T-cell (primary cell): ENCODE data around the gene LSM2. TPM values are rescaled to one million over a fixed set of nuclear protein-coding genes. Genes with fewer than 3 reads are reported as not detected.
"Not testable (repeated sequence)": the region's sequence is repeated elsewhere in the genome, so short reads cannot be mapped to it uniquely, and the experiment has no call there.

Source experiments
- ATAC-seq, 4 experiments: fragments of 200-7000 bp in 3 of 4; fragments of 150-1000 bp in 1 of 4; cut with Tn5 transposase; replicated peaks in 1 of 4; 1 replicate in 3 of 4; 2 replicates in 1 of 4; pipeline ENCODE4 v1.10.0; 2021; ENCODE audit warnings: moderate library complexity in 3 of 4, mild to moderate bottlenecking in 2 of 4, moderate number of reproducible peaks in 1 of 4
- CTCF ChIA-PET, 2 donors: fragments of 300-600 bp; sonication (Branson Sonifier 250); formaldehyde crosslinking; loops; one replicate each; lab custom pipeline; 2022; ENCODE audit warnings: antibody characterized with exemption in 2 of 2; lab: Charles Lee
- POLR2A ChIA-PET, 2 donors: fragments of 300-600 bp; sonication (Branson Sonifier 250); formaldehyde crosslinking; loops; one replicate each; lab custom pipeline; 2022; ENCODE audit warnings: antibody characterized with exemption in 2 of 2; lab: Charles Lee
- DNase-seq, 35 experiments: peaks; one replicate each; pipeline versions ENCODE4 v3.0.0 to v3.0.0-alpha.2; 2013 to 2023
- H3K27ac ChIP-seq: one replicate; pipeline ENCODE4 v1.5.1; 2013; ENCODE audit warnings: low read length
- H3K27me3 ChIP-seq, 2 experiments: replicated peaks in 1 of 2; 1 replicate in 1 of 2; 2 replicates in 1 of 2; pipeline versions ENCODE4 v1.6.1 to v1.7.0; 2013; ENCODE audit warnings: low read length in 1 of 2, mixed read lengths in 1 of 2; ENCODE audit not compliant: control insufficient read depth in 2 of 2, insufficient read depth in 2 of 2; ENCODE audit errors: extremely low read depth in 1 of 2
- H3K36me3 ChIP-seq, 2 donors: 1 replicate in 1 of 2; 2 replicates in 1 of 2; pipeline versions ENCODE4 v1.6.1 to v1.7.0; 2013; ENCODE audit warnings: low read length in 1 of 2; ENCODE audit not compliant: control insufficient read depth in 2 of 2, insufficient read depth in 1 of 2; ENCODE audit errors: extremely low read depth in 1 of 2
- H3K4me1 ChIP-seq, 2 experiments: 1 replicate in 1 of 2; 2 replicates in 1 of 2; pipeline versions ENCODE4 v1.6.1 to v1.7.0; 2013; ENCODE audit warnings: low read length in 2 of 2, mixed read lengths in 1 of 2; ENCODE audit not compliant: insufficient read depth in 2 of 2, control insufficient read depth in 1 of 2; ENCODE audit errors: extremely low read depth in 1 of 2
- H3K4me3 ChIP-seq, 2 donors: 1 replicate in 1 of 2; 2 replicates in 1 of 2; pipeline versions ENCODE4 v1.5.1 to v1.7.0; 2013; ENCODE audit warnings: mild to moderate bottlenecking in 2 of 2, low read length in 1 of 2, moderate library complexity in 1 of 2; ENCODE audit not compliant: control insufficient read depth in 1 of 2; ENCODE audit errors: extremely low read depth in 1 of 2
- H3K9me3 ChIP-seq: 2 replicates; pipeline ENCODE4 v1.7.0; 2013
- H3K27ac Mint-ChIP-seq, 2 donors: one replicate each; pipeline ENCODE4 v1.8.0; 2020 to 2021; ENCODE audit warnings: mild to moderate bottlenecking in 2 of 2, mixed read lengths in 2 of 2
- H3K27me3 Mint-ChIP-seq, 2 donors: one replicate each; pipeline ENCODE4 v1.8.0; 2021 to 2022; ENCODE audit warnings: mixed read lengths in 2 of 2
- H3K36me3 Mint-ChIP-seq: one replicate; pipeline ENCODE4 v1.8.0; 2021; ENCODE audit warnings: mixed read lengths
- H3K4me1 Mint-ChIP-seq, 3 donors: one replicate each; pipeline ENCODE4 v1.8.0; 2020 to 2022; ENCODE audit warnings: mixed read lengths in 3 of 3, mild to moderate bottlenecking in 1 of 3
- H3K4me3 Mint-ChIP-seq, 3 donors: one replicate each; pipeline ENCODE4 v1.8.0; 2020 to 2022; ENCODE audit warnings: mild to moderate bottlenecking in 3 of 3, mixed read lengths in 3 of 3, moderate library complexity in 3 of 3
- H3K9me3 Mint-ChIP-seq, 3 donors: one replicate each; pipeline ENCODE4 v1.8.0; 2020 to 2022; ENCODE audit warnings: mixed read lengths in 3 of 3
- WGBS: methylation state at CpG from one replicate; pipeline ENCODE4 v1.1.5; 2013; ENCODE audit warnings: missing lambda C conversion rate; ENCODE audit not compliant: insufficient coverage; 5-methylcytosine and 5-hydroxymethylcytosine counted together
- total RNA-seq, 35 experiments: library from RNA in 6 of 35; stranded (reverse) in 6 of 35; fragments of 120-200 nt in 1 of 35; gene quantifications; one replicate each; pipeline versions ENCODE4 v1.2.1 to v1.2.4 and lab custom pipeline; 2013 to 2026

Gene LSM2
- total RNA-seq, 5 donors from 2014 or later (not counting 1 experiment from before 2014, with no cell fraction given): 24.2 to 36.4 (median 30.6) TPM

DNA sequence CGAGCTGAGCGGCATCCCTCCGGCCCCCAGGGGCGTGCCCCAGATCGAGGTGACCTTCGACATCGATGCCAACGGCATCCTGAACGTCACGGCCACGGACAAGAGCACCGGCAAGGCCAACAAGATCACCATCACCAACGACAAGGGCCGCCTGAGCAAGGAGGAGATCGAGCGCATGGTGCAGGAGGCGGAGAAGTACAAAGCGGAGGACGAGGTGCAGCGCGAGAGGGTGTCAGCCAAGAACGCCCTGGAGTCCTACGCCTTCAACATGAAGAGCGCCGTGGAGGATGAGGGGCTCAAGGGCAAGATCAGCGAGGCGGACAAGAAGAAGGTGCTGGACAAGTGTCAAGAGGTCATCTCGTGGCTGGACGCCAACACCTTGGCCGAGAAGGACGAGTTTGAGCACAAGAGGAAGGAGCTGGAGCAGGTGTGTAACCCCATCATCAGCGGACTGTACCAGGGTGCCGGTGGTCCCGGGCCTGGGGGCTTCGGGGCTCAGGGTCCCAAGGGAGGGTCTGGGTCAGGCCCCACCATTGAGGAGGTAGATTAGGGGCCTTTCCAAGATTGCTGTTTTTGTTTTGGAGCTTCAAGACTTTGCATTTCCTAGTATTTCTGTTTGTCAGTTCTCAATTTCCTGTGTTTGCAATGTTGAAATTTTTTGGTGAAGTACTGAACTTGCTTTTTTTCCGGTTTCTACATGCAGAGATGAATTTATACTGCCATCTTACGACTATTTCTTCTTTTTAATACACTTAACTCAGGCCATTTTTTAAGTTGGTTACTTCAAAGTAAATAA is 10.6 kb upstream of the LSM2 start:
- peak overlapping the region; percentile 72 to 90 (median 85) for H3K4me3 Mint-ChIP-seq
- POLR2A ChIA-PET: interaction anchor here in 1 of 2 donors (0.6 kb wide), 1 partner anchor 200 kb away, joined by 16 read pairs; no protein-coding TSS in a partner anchor
- peak; percentile 54 to 64 (median 60) for ATAC-seq
- H3K27me3 ChIP-seq, H3K36me3 ChIP-seq, H3K9me3 Mint-ChIP-seq, H3K36me3 Mint-ChIP-seq, H3K27me3 Mint-ChIP-seq, H3K9me3 ChIP-seq: not testable (repeated sequence)
- Histone ChIP-seq H3K27ac (peak overlapping the region; percentile 68), H3K4me1 (peaks cover 12 to 53% of the 10 kb centered on the region in 2 experiments), H3K4me3 (peak overlapping the region; percentile 26 to 63)
- peak overlapping the region; percentile 95 to 97 for H3K27ac Mint-ChIP-seq
- CTCF ChIA-PET: interaction anchor here in 1 of 2 donors (0.6 to 1.0 kb wide), 4 partner anchors 14 to 79 kb away, joined by 3 to 6 read pairs (median 3); partner anchors contain the start of genes NEU1 and VARS1
- H3K4me1 Mint-ChIP-seq: peaks cover 41 to 61% (median 51%) of the 10 kb centered on the region in 3 donors
- WGBS: 5% methylated on average over 7 of the region's 37 CpGs
- DNase-seq: peak in 6 of 35 experiments; percentile 17 to 67 (median 51)

DNA sequence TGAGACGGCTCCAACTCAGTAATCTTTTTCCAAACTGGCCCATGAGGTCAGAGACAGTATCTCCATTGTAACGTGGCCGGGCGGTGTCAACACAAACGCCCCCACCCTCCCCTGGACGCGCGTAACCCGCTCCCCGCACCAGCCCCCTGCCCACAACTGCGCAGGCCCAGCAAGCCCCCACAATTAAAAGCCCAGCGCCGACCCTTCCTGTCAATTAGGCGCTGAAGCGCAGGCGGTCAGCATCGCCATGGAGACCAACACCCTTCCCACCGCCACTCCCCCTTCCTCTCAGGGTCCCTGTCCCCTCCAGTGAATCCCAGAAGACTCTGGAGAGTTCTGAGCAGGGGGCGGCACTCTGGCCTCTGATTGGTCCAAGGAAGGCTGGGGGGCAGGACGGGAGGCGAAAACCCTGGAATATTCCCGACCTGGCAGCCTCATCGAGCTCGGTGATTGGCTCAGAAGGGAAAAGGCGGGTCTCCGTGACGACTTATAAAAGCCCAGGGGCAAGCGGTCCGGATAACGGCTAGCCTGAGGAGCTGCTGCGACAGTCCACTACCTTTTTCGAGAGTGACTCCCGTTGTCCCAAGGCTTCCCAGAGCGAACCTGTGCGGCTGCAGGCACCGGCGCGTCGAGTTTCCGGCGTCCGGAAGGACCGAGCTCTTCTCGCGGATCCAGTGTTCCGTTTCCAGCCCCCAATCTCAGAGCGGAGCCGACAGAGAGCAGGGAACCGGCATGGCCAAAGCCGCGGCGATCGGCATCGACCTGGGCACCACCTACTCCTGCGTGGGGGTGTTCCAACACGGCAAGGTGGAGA is 8.5 kb upstream of the LSM2 start, which contains the start of the genes HSPA1A and HSPA1L:
Gene HSPA1A, plus strand, starts transcription at position 519 of the 814 bp plus-strand sequence. Its CDS starts 214 bp downstream, at position 733.
Gene HSPA1L, minus strand, starts transcription at position 259 of the 814 bp plus-strand sequence. CDS start 3,311 bp downstream, outside the sequence.
- CTCF ChIA-PET: interaction anchor here (0.6 to 0.9 kb wide), 4 partner anchors 8 to 263 kb away, joined by 3 to 6 read pairs (median 4); partner anchors contain the start of genes DDAH2 (in 1 of the 2) and LSM2 (in 1 of the 2)

DNA sequence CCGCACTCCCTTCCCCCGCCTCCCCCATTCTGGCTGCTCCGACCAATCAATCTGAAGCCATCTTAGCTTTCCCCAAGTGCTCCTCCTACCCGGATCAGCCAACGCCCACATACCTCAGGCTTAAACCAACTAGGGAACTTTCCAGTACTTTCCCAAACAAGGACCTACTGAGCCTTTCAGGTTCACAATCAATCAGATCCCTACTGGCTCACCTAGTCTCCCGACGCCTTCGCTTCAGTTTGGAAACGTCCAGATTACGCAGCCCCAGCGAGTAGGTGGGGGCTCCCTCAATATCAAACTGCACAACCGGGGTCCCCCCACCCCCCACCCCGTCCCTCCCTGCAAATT is 7.9 kb upstream of the LSM2 start:
- ChIA-PET POLR2A (interaction anchor here in 1 of 2 donors (0.6 to 0.8 kb wide), 2 partner anchors 8 to 304 kb away, joined by 5 to 16 read pairs; partner anchors contain the start of gene LSM2), CTCF (interaction anchor here in 1 of 2 donors (0.7 to 1.1 kb wide), 5 partner anchors 8 to 85 kb away, joined by 3 to 6 read pairs (median 4); partner anchors contain the start of genes DDAH2 and LSM2)
- Mint-ChIP-seq H3K36me3 (peaks cover 16% of the 10 kb centered on the region), H3K27me3 (no peaks in the 10 kb centered on the region), H3K27ac (peak overlapping the region; percentile 90 to 94), H3K9me3 (no peaks in the 10 kb centered on the region), H3K4me3 (peak overlapping the region; percentile 89 to 92 (median 90)), H3K4me1 (peaks cover 30 to 55% (median 40%) of the 10 kb centered on the region in 3 donors)
- peaks cover 9 to 44% of the 10 kb centered on the region in 2 experiments for H3K4me1 ChIP-seq
- H3K9me3 ChIP-seq: no peaks in the 10 kb centered on the region
- H3K36me3 ChIP-seq: peaks cover 8 to 20% of the 10 kb centered on the region in 2 donors
- DNase-seq (peak in 28 of 35 experiments; percentile 26 to 83 (median 50)), ATAC-seq (peak; percentile 43 to 68 (median 48))
- no peaks in the 10 kb centered on the region for H3K27me3 ChIP-seq
- H3K4me3 ChIP-seq: peak overlapping the region; percentile 88 to 90
- WGBS: 0% methylated on average over 12 of the region's 13 CpGs
- H3K27ac ChIP-seq: peak overlapping the region; percentile 69

More for the DNA sequence above, 8.5 kb upstream of the LSM2 start, which contains the start of the genes HSPA1A and HSPA1L:
- H3K4me1 Mint-ChIP-seq: peaks cover 30 to 54% (median 44%) of the 10 kb centered on the region in 3 donors
- under 1% methylated on average over 45 of the region's 56 CpGs for WGBS
- no peaks in the 10 kb centered on the region for H3K9me3 Mint-ChIP-seq
- H3K4me3 ChIP-seq: peak within 1 kb of the TSS; percentile 88 to 90
- peaks cover 8 to 15% of the 10 kb centered on the region in 2 donors for H3K36me3 ChIP-seq
- POLR2A ChIA-PET: interaction anchor here (0.6 to 0.8 kb wide), 3 partner anchors 9 to 303 kb away, joined by 4 to 16 read pairs (median 5); partner anchors contain the start of gene LSM2 (in 1 of the 2)
- H3K27ac Mint-ChIP-seq: peak within 1 kb of the TSS; percentile 90 to 94
- ATAC-seq (peak; percentile 7 to 19 (median 12)), DNase-seq (peak in 7 of 35 experiments; percentile 22 to 65 (median 35))
- H3K27ac ChIP-seq: peak within 1 kb of the TSS; percentile 69
- H3K4me1 ChIP-seq: peaks cover 9 to 48% of the 10 kb centered on the region in 2 experiments
- H3K4me3 Mint-ChIP-seq: peak within 1 kb of the TSS; percentile 89 to 92 (median 90)
- no peaks in the 10 kb centered on the region for H3K27me3 Mint-ChIP-seq
- H3K27me3 ChIP-seq: no peaks in the 10 kb centered on the region
- no peaks in the 10 kb centered on the region for H3K9me3 ChIP-seq
- peaks cover 10% of the 10 kb centered on the region for H3K36me3 Mint-ChIP-seq

DNA sequence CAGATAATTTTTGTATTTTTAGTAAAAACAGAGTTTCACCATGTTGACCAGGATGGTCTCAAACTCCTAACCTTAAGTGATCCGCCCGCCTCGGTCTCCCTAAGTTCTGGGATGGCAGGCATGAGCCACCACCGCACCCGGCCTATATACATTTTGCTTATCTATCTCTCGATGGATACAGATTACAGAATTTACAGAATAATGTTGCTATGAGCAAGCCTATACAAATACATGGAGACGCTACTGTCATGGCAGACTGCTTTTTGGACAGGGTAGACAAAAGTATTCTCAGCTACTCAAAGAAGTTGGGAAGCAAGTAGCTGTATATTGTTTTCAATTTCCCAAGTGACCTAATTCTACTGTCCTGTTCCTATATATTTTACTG is 6.7 kb upstream of the LSM2 start:
- Histone ChIP-seq H3K27ac (no peak overlapping the region), H3K4me1 (peaks cover 8 to 32% of the 10 kb centered on the region in 2 experiments), H3K27me3 (no peaks in the 10 kb centered on the region), H3K9me3 (no peaks in the 10 kb centered on the region), H3K4me3 (peak overlapping the region in 1 of 2 donors; percentile 90), H3K36me3 (peaks cover 8 to 22% of the 10 kb centered on the region in 2 donors)
- no peak for DNase-seq
- Mint-ChIP-seq H3K27ac (peak overlapping the region; percentile 86 to 90), H3K4me3 (peak overlapping the region; percentile 70 to 92 (median 90)), H3K27me3 (no peaks in the 10 kb centered on the region), H3K36me3 (peaks cover 19% of the 10 kb centered on the region), H3K9me3 (no peaks in the 10 kb centered on the region), H3K4me1 (peaks cover 29 to 50% (median 34%) of the 10 kb centered on the region in 3 donors)
- ATAC-seq: no peak
- POLR2A ChIA-PET: no interaction called here
- no CpG with 5 or more reads among the region's 7 CpGs for WGBS
- CTCF ChIA-PET: interaction anchor here (0.6 to 1.1 kb wide), 2 partner anchors 17 to 99 kb away, joined by 3 to 6 read pairs; no protein-coding TSS in a partner anchor

DNA sequence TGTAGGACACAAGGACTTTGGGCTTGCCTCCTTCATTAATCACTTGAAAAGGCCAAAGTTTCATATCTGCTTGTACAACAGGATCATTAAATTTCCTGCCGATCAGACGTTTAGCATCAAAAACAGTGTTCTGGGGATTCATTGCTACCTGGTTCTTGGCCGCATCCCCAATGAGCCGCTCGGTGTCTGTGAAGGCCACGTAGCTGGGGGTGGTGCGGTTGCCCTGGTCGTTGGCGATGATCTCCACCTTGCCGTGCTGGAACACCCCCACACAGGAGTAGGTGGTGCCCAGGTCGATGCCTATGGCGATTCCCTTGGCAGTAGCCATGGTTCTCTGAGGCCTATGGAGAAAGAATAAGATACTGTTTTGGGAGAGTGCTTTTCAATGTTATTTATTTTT is 4.9 kb upstream of the LSM2 start:
- ChIA-PET CTCF (no interaction called here), POLR2A (interaction anchor here in 1 of 2 donors (0.7 kb wide), 1 partner anchor 154 kb away, joined by 3 read pairs; no protein-coding TSS in a partner anchor)
- 94% methylated on average over 5 of the region's 12 CpGs for WGBS
- H3K27ac Mint-ChIP-seq: no peak overlapping the region
- peaks cover 19% of the 10 kb centered on the region for H3K36me3 Mint-ChIP-seq
- H3K4me1 Mint-ChIP-seq: peaks cover 24 to 42% (median 25%) of the 10 kb centered on the region in 3 donors
- H3K27me3 Mint-ChIP-seq: no peaks in the 10 kb centered on the region
- Histone ChIP-seq H3K4me1 (peaks cover 5 to 35% of the 10 kb centered on the region in 2 experiments), H3K27me3 (no peaks in the 10 kb centered on the region), H3K27ac (no peak overlapping the region), H3K36me3 (peaks cover 8 to 22% of the 10 kb centered on the region in 2 donors), H3K4me3 (no peak overlapping the region), H3K9me3 (no peaks in the 10 kb centered on the region)
- no peaks in the 10 kb centered on the region for H3K9me3 Mint-ChIP-seq
- no peak for ATAC-seq
- no peak overlapping the region for H3K4me3 Mint-ChIP-seq
- no peak for DNase-seq
